GM19239 (cell line): ENCODE data around the gene SLC6A19.
"Not testable (repeated sequence)": the region's sequence is repeated elsewhere in the genome, so short reads cannot be mapped to it uniquely, and the experiment has no call there.

Experiments
- DNase-seq: peaks from one replicate; pipeline ENCODE4 v3.0.0; 2011; ENCODE audit warnings: low spot score; ENCODE audit not compliant: insufficient read length
- FAIRE-seq: peaks from 2 replicates; lab custom pipeline; 2011; peaks lifted over from hg19 to GRCh38; lab: Jason Lieb, UNC

The SLC6A19 gene

DNA sequence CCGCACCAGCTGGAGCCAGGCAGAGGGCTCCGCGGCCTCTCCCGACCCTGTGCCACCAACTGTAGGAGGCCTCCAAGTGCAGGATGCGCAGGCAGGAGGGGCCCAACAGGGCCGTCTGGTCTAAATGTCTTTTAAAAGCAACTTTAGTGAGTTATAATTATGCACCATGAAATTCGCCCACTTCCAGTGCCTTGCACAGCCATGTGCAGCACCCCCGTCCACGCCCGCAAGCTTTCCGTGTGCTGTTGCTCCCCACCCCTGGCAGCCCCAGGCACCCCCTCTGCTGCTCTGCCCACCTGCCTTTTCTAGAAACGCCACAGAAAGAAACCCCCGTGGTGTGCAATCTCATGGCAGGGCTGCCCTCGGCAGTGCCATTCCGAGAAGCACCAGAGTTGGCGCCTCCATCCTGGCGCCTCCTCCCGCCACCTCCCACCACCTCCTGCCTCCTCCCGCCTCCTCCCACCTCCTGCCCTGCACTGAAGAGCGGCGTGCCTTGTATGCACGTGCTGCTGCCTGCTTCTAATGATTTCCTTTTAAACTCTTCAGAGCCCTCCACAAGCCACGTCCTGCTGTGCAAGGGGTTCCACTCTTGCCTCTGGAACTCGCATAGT, 16.3 kb downstream of the SLC6A19 start:
- DNase-seq (no peak), FAIRE-seq (no peak)

DNA sequence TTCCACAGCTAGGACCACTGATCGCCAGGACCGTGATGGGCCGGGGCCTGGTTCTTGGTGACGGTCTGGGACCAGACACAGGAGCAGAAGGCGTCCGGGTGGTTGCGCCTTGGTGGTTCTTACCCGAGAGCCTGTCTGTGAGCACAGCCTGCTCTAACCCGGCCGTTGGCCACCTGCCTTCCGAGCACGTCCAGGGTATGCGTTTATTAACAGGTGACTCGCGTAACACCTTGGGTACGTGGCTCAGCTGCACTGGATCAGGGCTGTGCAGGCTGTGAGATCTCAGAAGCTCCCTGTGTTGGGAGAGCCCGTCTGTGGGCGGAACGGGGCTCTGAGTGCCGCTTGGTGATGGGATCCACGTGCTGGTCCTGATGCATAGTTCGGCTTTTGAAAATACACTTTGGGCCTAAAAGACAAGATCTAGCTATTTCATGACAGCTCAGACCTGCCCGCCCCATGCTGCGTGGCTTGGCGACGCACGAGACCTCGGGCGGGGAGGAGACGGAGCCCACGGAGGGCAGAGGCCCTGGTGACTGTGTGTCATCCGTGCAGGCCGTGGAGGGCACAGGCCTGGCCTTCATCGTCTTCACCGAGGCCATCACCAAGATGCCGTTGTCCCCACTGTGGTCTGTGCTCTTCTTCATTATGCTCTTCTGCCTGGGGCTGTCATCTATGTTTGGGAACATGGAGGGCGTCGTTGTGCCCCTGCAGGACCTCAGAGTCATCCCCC, 17.1 kb downstream of the SLC6A19 start:
- FAIRE-seq: no peak
- no peak for DNase-seq

DNA sequence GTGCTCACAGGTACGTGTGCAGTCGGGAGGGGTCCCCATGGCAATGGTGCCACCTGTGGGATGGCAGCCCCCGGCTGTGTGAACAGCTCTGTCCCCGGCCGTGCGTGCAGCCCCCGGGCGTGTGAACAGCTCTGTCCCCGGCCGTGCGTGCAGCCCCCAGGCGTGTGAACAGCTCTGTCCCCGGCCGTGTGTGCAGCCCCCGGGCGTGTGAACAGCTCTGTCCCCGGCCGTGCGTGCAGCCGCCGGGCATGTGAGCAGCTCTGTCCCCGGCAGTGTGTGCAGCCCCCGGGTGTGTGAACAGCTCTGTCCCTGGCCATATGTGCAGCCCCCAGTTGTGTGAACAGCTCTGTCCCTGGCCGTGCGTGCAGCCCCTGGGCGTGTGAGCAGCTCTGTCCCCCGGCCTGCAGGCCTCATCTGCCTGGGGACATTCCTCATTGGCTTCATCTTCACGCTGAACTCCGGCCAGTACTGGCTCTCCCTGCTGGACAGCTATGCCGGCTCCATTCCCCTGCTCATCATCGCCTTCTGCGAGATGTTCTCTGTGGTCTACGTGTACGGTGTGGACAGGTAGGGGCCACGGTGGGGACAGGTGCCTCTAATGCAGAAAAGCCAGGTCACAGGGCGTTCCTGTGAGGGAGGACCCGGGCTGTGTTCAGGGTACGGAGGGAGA, 17.8 kb downstream of the SLC6A19 start:
- no peak for FAIRE-seq

DNA sequence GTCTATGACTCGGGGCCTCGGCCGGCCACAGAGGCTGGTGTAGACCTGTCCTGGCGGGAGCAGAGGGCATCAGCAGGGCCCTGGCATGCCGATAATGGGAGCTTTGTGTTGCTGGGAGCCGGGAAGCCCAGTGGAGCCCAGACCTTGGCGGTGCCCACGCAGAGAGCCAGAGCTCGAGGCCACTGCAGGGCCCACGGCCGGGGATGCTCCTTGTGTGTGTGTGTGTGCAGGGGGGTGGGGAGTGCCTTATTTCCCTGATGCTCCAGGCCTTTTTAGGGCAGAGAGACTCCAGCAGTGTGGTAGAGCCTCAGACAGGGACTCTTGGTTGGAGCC, 18.3 kb downstream of the SLC6A19 start:
- FAIRE-seq: no peak
- no peak for DNase-seq

More for the DNA sequence above, 17.8 kb downstream of the SLC6A19 start:
- DNase-seq: no peak

DNA sequence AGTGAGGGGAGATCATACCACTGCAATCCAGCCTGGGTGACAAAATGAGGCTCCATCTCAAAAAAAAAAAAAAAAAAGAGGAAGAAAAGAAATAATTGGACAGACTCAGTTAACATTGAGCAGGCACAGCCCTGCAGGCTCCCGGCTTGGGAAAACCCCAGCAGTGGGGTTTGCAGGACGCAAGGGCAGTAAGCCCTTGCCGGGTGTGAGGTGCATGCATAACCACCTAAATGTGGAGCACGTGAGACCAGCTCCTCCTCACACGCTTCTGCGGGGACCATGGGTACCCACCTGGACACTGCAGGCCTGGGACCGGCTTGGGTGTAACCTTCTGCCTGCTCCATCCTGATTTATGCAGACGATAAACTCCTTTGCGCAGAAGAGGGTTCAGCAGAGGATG, 19.0 kb downstream of the SLC6A19 start:
- FAIRE-seq: no peak
- no peak for DNase-seq

DNA sequence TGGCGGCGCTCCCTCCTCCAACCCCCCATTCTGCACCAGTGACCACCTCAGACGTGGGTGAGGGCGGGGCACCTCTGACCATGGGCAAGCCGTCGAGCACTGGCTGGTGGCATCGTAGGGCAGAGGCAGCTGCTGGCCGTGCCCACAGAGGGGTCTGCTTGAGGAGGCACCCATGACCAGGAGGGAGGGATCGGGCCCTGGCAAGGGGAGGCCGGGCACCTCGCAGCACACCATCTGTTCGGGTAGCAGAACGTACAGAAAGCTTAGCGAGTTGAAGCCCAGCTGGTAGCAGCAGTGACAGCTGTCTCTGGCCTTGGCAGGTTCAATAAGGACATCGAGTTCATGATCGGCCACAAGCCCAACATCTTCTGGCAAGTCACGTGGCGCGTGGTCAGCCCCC, 19.4 kb downstream of the SLC6A19 start:
- DNase-seq (no peak), FAIRE-seq (no peak)

DNA sequence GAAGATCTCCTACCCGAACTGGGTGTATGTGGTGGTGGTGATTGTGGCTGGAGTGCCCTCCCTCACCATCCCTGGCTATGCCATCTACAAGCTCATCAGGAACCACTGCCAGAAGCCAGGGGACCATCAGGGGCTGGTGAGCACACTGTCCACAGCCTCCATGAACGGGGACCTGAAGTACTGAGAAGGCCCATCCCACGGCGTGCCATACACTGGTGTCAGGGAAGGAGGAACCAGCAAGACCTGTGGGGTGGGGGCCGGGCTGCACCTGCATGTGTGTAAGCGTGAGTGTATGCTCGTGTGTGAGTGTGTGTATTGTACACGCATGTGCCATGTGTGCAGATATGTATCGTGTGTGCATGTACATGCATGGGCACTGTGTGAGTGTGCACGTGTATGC, 20.3 kb downstream of the SLC6A19 start:
- no peak for FAIRE-seq
- DNase-seq: no peak

DNA sequence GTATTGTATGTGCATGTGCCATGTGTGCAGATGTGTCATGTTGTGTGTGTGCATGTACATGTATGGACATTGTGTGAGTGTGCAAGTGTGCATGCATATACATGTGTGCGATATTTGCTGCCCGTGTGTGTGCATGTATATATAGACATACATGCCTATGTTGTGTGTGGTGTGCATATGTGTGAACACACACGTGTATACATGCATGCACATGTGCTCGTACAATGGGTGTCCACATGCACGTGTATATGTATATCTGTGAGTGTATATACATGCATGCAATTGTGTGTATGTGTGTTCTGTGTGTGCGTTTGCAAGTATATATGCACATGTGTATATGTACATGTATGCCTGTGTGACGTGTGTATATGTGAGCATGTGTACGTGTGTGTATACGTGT, 20.8 kb downstream of the SLC6A19 start:
- no peak for FAIRE-seq
- no peak for DNase-seq

DNA sequence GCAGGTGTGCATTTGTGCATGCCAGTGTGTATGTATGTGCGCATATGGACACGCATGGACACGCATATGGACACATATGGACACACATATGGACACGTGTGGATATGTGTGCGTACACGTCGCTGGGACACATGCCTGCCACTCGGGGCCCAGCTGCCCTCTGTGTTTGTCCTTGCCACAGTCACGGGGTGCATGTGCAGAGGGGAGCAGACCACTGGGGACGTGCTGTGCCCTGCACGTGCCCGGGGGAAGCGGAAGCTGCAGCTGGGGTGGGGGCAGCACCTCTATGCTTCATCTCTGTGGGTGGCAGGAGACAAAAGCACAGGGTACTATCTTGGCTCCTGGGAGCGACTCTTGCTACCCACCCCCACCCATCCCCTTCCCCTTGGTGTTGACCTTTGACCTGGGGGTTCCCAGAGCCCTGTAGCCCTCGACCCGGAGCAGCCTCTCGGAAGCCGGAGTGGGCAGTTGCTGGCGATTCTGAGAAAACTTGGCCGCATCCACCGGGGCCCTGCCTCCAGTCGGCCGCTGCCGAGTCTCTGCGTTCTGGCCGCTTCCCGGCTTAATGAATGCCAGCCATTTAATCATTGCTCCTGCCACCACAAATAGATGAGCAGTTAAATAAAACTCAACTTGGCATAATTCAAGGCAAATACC, 21.4 kb downstream of the SLC6A19 start:
- FAIRE-seq: no peak
- DNase-seq: no peak

DNA sequence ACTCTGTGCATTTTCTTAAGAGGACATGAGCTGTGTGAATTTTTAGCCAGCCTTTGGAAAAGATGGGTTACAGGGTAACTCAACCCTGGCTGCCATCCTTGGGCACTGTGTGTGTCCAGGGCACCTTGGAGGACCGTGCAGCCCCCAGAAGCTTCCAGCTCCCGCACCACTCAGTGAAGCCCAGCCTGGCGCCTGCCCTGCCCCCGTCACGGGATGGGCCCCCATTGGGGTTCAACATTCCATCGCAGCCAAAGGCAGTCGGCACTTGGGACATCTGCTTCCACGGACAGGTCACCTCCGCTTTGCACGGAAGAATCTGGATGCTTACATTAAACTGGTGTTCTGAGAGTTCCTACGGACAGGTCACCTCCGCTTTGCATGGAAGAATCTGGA, 21.9 kb downstream of the SLC6A19 start:
- DNase-seq (no peak), FAIRE-seq (no peak)

DNA sequence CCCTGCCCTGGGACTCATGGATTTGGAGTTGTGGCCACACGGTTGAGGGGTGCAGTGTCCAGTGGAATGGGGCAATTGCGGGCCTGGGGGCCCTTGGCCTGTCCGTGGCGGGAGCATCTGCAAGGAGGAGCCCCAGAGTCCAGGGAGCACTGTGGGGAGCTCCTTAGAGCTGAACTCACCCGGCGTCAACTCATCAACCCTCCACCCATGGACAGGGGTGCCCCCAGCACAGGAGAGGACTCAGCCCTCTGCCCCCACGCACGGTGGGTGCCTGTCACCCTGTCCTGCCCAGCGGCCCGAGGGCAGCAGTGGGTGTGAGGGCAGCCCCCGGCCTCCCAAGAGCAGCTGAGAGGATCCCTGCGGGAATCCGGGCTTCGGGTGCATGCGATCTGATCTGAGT, 23.2 kb downstream of the SLC6A19 start:
- FAIRE-seq: no peak
- no peak for DNase-seq

DNA sequence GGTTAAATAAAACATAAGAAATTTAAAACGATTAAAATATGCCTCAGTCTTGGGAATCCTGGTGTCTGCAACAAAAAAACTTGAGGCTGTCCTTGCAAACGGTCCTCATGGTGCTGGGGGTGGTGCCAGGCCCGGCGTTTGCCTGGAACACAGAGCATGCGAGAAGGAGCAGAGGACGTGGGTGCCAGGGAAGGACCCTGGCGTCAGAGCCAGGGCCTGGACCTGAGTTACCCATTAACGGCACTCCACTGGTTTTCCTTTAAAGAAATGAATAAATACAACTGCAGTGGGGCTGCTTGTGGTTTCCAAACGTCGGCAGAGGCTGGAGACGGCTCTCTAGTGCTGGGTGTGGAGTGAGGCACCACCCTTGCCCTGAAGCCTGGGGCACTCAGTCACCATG, 23.7 kb downstream of the SLC6A19 start, which contains the start of gene SLC6A18:
SLC6A18 (plus strand) TSS at position 301 of the 400 bp plus-strand sequence; CDS start at position 398, 97 bp downstream.
- FAIRE-seq (no peak), DNase-seq (no peak)

DNA sequence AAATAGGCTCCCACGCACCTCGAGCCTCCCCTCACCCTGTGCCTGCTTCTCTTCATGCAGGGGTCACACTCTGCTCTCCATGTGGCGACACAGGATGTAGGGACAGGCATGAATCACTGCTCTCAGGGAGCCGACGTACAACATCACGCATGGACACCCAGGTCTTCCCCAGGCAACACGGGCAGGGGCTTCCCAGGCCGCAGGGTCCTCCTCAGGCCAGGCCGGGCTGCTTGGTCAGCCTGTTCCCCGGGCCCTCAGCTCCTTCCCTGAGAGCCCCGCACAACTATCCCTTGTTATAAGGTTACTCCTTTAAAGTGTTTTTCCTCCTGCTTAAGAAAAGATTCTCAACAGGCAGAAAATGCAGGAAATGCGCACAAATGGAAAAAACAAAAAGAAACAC, 24.8 kb downstream of the SLC6A19 start:
- FAIRE-seq (no peak), DNase-seq (no peak)

DNA sequence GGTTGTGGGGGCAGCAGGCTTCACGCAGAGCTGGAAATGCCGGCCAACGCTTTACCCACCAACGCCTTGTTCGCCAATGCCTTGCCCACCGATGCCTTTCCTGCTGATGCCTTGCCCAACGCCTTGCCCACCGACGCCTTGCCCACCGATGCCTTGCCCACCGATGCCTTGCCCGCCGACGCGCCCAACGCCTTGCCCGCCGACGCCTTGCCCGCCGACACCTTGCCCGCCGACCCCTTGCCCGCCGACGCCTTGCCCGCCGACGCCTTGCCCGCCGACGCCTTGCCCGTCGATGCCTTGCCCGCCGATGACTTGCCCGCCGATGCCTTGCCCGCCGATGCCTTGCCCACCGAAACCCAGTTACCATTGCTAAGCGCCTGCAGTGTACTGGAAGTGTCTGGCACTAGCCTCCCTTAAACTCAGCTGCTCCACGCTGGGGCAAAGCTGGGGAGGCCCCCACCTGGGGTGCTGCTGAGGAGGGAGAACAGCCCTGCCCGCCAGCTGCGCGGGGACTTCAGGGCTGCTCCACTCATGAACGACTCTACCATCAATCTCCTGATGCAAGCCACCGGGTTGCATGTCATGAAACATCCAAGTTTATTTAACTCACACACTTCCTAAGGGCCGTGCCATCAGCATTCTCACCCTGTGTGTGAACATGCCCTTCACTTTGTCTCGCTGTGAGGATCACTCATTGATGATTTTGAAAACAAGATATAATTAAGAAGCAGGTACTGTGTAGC, 25.6 kb downstream of the SLC6A19 start:
- no peak for DNase-seq
- no peak for FAIRE-seq

DNA sequence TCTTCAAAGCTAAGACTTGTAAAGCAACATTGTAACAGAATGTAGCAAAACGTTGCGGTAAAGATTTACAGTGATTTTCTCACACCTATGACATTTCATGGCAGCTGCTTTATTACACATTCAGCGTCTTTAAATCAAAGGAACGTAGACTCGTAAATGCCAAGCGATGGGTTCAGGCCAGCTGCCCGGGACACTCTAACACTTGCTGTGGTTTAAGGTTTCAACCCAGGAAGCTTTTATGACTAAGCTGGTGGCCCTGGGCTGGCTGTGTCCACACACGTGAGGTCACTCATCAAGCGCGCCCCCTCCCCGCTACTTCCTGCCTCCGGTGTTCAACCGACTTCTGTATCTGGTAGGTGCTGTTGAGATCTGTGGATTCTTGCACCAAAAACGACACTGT, 26.3 kb downstream of the SLC6A19 start:
- FAIRE-seq (no peak), DNase-seq (no peak)

DNA sequence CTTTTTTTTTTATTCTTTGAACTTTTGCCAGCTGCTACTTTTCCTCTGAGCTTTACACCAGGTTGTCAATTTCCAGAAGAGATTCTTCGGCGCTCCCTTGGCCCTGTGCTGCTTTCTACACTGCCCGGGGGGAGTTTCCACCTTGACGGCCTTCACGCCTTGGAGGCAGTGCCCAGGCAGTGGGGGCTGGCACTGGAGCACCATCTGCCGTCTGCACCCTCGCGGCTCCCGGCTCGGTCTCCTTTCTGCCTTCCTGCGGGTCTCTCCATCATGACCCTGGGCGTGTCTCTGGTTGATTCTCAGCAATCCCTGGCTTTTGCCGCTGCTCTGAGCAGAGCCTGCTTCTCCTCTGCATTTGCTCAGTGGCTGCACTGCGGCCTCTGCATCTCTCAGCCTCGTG, 26.7 kb downstream of the SLC6A19 start:
- FAIRE-seq: no peak
- no peak for DNase-seq

DNA sequence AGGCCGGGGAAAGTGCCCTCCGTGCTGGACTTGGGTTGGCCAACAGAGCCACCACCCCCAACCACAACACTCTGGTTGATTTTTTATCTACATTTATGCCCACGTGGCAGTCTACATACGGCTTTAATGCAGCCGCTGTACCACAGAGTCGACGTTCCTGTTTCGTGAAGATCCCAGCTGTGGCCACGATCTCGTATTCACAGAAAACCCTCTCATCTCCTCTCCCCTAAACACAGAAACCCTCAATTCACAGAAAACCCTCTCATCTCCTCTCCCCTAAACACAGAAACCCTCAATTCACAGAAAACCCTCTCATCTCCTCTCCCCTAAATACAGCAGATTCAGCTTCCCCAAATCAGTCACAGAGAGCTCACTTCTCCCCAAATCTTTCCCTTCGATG, 27.6 kb downstream of the SLC6A19 start:
- DNase-seq, FAIRE-seq: not testable (repeated sequence)

DNA sequence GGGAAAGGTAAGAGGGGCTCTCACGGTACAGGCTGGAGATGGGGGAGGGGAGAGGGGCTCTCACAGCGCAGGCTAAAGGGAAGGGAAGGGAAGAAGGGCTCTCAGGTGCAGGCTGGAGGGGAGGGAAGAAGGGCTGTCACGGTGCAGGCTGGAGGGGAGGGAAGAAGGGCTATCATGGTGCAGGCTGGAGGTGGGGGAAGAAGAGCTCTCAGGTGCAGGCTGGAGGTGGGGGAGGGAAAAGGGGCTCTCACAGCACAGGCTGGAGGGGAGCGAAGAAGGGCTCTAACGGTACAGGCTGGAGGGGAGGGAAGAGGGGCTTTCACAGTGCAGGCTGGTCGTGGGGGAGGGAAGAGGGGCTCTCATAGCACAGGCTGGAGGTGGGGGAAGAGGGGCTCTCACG, 28.4 kb downstream of the SLC6A19 start:
- no peak for DNase-seq
- no peak for FAIRE-seq

DNA sequence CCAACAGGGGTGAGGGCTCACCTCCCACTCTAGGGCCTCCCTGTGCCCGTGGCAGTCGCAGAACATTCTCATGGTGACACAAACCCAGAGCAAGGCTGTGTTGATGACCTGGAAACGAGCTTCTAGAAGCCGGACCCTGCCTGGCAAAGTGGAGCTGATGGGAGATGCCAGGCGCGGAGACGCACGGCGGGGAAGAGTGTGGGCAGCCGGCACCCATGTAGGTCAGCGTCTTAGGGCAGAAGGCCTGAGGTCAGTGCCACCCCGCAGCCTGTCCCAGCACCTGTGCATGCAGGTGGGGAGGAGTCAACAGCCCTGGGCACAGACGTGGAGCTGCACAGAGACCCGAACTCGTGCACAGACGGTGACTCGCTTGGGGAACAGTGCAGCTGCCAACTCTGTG, 29.2 kb downstream of the SLC6A19 start:
- DNase-seq (no peak), FAIRE-seq (no peak)

DNA sequence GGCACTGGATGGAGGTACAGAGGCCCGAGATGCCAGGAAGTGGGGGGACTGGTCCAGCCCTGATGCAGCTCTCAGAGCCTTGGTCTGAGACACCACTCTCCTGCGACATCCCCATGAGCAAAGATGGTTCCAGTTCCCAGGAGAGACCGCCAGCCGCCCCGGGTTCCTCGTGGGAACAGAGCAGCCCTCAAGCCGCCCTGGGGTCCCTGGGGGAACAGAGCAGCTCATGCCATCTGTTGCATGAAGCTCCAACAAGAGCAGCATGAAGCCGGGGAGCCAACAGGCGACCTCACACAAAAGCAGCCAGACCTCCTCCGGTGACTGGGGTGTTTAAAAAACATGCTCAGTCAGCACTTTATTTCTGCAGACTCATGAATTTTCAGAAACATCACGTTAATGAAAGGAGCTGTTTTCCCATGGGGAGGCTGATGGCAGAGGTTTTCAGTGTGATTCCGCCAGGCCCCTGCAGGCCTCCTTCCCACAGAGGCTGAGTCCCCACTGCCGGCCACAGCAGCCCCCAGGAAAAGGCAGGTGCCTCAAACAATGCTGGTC, 30.0 kb downstream of the SLC6A19 start:
- FAIRE-seq (no peak), DNase-seq (no peak)
